H1 (cell line): ENCODE results near the gene PROSER2. TPM values are rescaled to one million over a fixed set of nuclear protein-coding genes. Genes with fewer than 3 reads are reported as not detected.
A peak's percentile ranks its signal among the peaks of the same experiment; 100 is the strongest.

Experiments used
- CTCF ChIA-PET: fragments of 300-600 bp; sonication (Branson Sonifier 250); formaldehyde crosslinking; loops from one replicate; lab custom pipeline; 2021; ENCODE audit not compliant: partially characterized antibody; lab: Charles Lee
- POLR2A ChIA-PET: fragments of 300-600 bp; sonication (Branson Sonifier 250); formaldehyde crosslinking; loops from one replicate; lab custom pipeline; 2021; ENCODE audit warnings: inconsistent platforms; ENCODE audit not compliant: partially characterized antibody; lab: Charles Lee
- DNase-seq, 2 experiments: peaks; one replicate each; pipeline versions ENCODE4 v3.0.0 to v3.0.0-alpha.2; 2010 to 2022; ENCODE audit warnings: low spot score in 2 of 2, low read depth in 1 of 2, mixed read lengths in 1 of 2
- FAIRE-seq: peaks from 2 replicates; lab custom pipeline; 2011; peaks lifted over from hg19 to GRCh38; lab: Jason Lieb, UNC
- H2AFZ ChIP-seq: 2 replicates; pipeline ENCODE4 v1.8.1; 2012; ENCODE audit warnings: low read length, inconsistent platforms
- H2AK5ac ChIP-seq: 2 replicates; pipeline ENCODE4 v1.6.1; 2013; ENCODE audit warnings: low read depth, low read length
- H2BK120ac ChIP-seq: replicated peaks from 2 replicates; pipeline ENCODE3; 2013; ENCODE audit warnings: low read depth, low read length, inconsistent platforms
- H2BK12ac ChIP-seq: 2 replicates; pipeline ENCODE4 v1.6.1; 2013; ENCODE audit warnings: low read depth, low read length
- H2BK15ac ChIP-seq: 2 replicates; pipeline ENCODE4 v1.6.1; 2013; ENCODE audit warnings: low read length
- H2BK20ac ChIP-seq: 2 replicates; pipeline ENCODE4 v1.6.1; 2013; ENCODE audit warnings: low read length
- H2BK5ac ChIP-seq: 2 replicates; pipeline ENCODE4 v1.6.1; 2013; ENCODE audit warnings: low read depth, low read length
- H3K14ac ChIP-seq: 2 replicates; pipeline ENCODE4 v1.6.1; 2013; ENCODE audit warnings: inconsistent platforms; ENCODE audit not compliant: insufficient read length
- H3K18ac ChIP-seq: 2 replicates; pipeline ENCODE4 v1.6.1; 2013; ENCODE audit warnings: low read length; ENCODE audit errors: extremely low read depth
- H3K23ac ChIP-seq: 2 replicates; pipeline ENCODE4 v1.6.1; 2013; ENCODE audit warnings: inconsistent platforms; ENCODE audit not compliant: insufficient read length
- H3K23me2 ChIP-seq: 2 replicates; pipeline ENCODE4 v1.6.1; 2013; ENCODE audit warnings: low read depth, low read length
- H3K27ac ChIP-seq: 2 replicates; pipeline ENCODE4 v1.6.1; 2011; ENCODE audit warnings: low read depth, low read length, inconsistent platforms
- H3K27me3 ChIP-seq, 4 experiments: replicated peaks in 1 of 4; 1 replicate in 1 of 4; 2 replicates in 3 of 4; pipeline versions ENCODE4 v1.6.1 to v1.8.1; 2011 to 2013; ENCODE audit warnings: low read length in 3 of 4, mild to moderate bottlenecking in 3 of 4, inconsistent platforms in 2 of 4, mixed read lengths in 2 of 4, moderate library complexity in 1 of 4; ENCODE audit not compliant: control insufficient read depth in 3 of 4, insufficient read depth in 3 of 4; ENCODE audit errors: extremely low read depth in 1 of 4
- H3K36me3 ChIP-seq, 4 experiments: 2 replicates each; pipeline versions ENCODE4 v1.6.1 to v1.8.1; 2011 to 2013; ENCODE audit warnings: mild to moderate bottlenecking in 4 of 4, low read length in 3 of 4, moderate library complexity in 2 of 4, control low read depth in 1 of 4, inconsistent platforms in 1 of 4; ENCODE audit not compliant: insufficient read depth in 4 of 4, control insufficient read depth in 2 of 4
- H3K4ac ChIP-seq: replicated peaks from 2 replicates; pipeline ENCODE3; 2013; ENCODE audit warnings: low read length, low read depth, mixed read lengths, inconsistent platforms; ENCODE audit not compliant: insufficient read length
- H3K4me1 ChIP-seq, 4 experiments: replicated peaks in 1 of 4; 1 replicate in 1 of 4; 2 replicates in 3 of 4; pipeline versions ENCODE4 v1.6.1 to v1.8.1; 2011 to 2013; ENCODE audit warnings: low read length in 3 of 4, inconsistent platforms in 2 of 4, mixed read lengths in 1 of 4; ENCODE audit not compliant: insufficient read depth in 4 of 4, control insufficient read depth in 3 of 4
- H3K4me2 ChIP-seq, 2 experiments: 2 replicates each; pipeline versions ENCODE4 v1.6.1 to v1.8.1; 2011 to 2013; ENCODE audit warnings: low read depth in 2 of 2, low read length in 2 of 2, control low read depth in 1 of 2, inconsistent platforms in 1 of 2, mild to moderate bottlenecking in 1 of 2; ENCODE audit not compliant: insufficient read depth in 1 of 2
- H3K4me3 ChIP-seq, 4 experiments: fragments of 200-600, 300-600 bp in 1 of 4; sonication (generic), shearing (Covaris generic), sonication (Bioruptor Twin) in 1 of 4; 2 replicates each; pipeline versions ENCODE4 v1.5.1 to v1.8.1; 2011 to 2016; ENCODE audit warnings: low read length in 4 of 4, low read depth in 3 of 4, control low read depth in 2 of 4, inconsistent platforms in 2 of 4, mild to moderate bottlenecking in 2 of 4, mixed read lengths in 1 of 4, moderate library complexity in 1 of 4; ENCODE audit not compliant: insufficient read depth in 2 of 4; ENCODE audit errors: extremely low read depth in 1 of 4
- H3K56ac ChIP-seq: replicated peaks from 2 replicates; pipeline ENCODE3; 2013; ENCODE audit warnings: low read depth, mild to moderate bottlenecking, mixed read lengths, low read length, inconsistent platforms; ENCODE audit not compliant: insufficient read length
- H3K79me1 ChIP-seq: 2 replicates; pipeline ENCODE4 v1.6.1; 2013; ENCODE audit warnings: low read depth, low read length, control low read depth
- H3K79me2 ChIP-seq, 2 experiments: 2 replicates each; pipeline versions ENCODE4 v1.6.1 to v1.8.1; 2012 to 2013; ENCODE audit warnings: low read length in 2 of 2, mild to moderate bottlenecking in 2 of 2, inconsistent platforms in 1 of 2; ENCODE audit not compliant: insufficient read depth in 2 of 2, control insufficient read depth in 1 of 2
- H3K9ac ChIP-seq, 4 experiments: replicated peaks in 1 of 4; 1 replicate in 1 of 4; 2 replicates in 3 of 4; pipeline versions ENCODE4 v1.6.1 to v1.8.1; 2011 to 2013; ENCODE audit warnings: low read depth in 3 of 4, low read length in 3 of 4, control low read depth in 2 of 4, mild to moderate bottlenecking in 2 of 4, moderate library complexity in 2 of 4, inconsistent platforms in 1 of 4; ENCODE audit errors: extremely low read depth in 1 of 4
- H3K9me3 ChIP-seq, 2 experiments: 2 replicates each; pipeline versions ENCODE4 v1.6.1 to v1.8.1; 2012 to 2013; ENCODE audit warnings: mild to moderate bottlenecking in 2 of 2, moderate library complexity in 2 of 2, control low read depth in 1 of 2, inconsistent platforms in 1 of 2, low read depth in 1 of 2, low read length in 1 of 2, mixed read lengths in 1 of 2; ENCODE audit not compliant: insufficient read depth in 2 of 2
- H4K20me1 ChIP-seq, 2 experiments: replicated peaks in 1 of 2; 2 replicates each; pipeline versions ENCODE3 to v1.8.1; 2011 to 2013; ENCODE audit warnings: inconsistent platforms in 2 of 2, low read length in 2 of 2, mild to moderate bottlenecking in 1 of 2; ENCODE audit not compliant: insufficient read depth in 2 of 2, control insufficient read depth in 1 of 2
- H4K5ac ChIP-seq: 2 replicates; pipeline ENCODE4 v1.6.1; 2013; ENCODE audit warnings: low read length, low read depth, mixed read lengths, inconsistent platforms; ENCODE audit not compliant: insufficient read length
- H4K8ac ChIP-seq: 2 replicates; pipeline ENCODE4 v1.8.0; 2013; ENCODE audit warnings: mild to moderate bottlenecking, moderate library complexity, low read length, inconsistent platforms; ENCODE audit not compliant: insufficient read depth; ENCODE audit errors: extremely low read depth
- H4K91ac ChIP-seq: replicated peaks from 2 replicates; pipeline ENCODE3; 2013; ENCODE audit warnings: low read length, mixed read lengths, inconsistent platforms; ENCODE audit not compliant: insufficient read length
- CTCF ChIP-seq, 3 experiments: IDR thresholded peaks; 1 replicate in 2 of 3; 2 replicates in 1 of 3; pipeline versions ENCODE4 v1.5.1 to v1.6.1; 2011; ENCODE audit warnings: low read length in 3 of 3, mild to moderate bottlenecking in 3 of 3, inconsistent platforms in 2 of 3, low read depth in 1 of 3, moderate library complexity in 1 of 3; ENCODE audit not compliant: insufficient read depth in 1 of 3; ENCODE audit errors: control extremely low read depth in 1 of 3
- GABPA ChIP-seq: IDR thresholded peaks from 2 replicates; pipeline ENCODE4 v1.6.1; 2011; ENCODE audit warnings: mild to moderate bottlenecking, low read length, moderate library complexity, borderline replicate concordance; ENCODE audit not compliant: insufficient read depth
- MAX ChIP-seq: IDR thresholded peaks from 2 replicates; pipeline ENCODE4 v1.6.1; 2012; ENCODE audit warnings: inconsistent platforms
- RAD21 ChIP-seq, 2 experiments: IDR thresholded peaks in 1 of 2; conservative IDR thresholded peaks in 1 of 2; 2 replicates each; pipeline ENCODE4 v1.6.1; 2011; ENCODE audit warnings: low read depth in 2 of 2, low read length in 2 of 2, improper control_type of control experiment in 1 of 2, inconsistent platforms in 1 of 2, mild to moderate bottlenecking in 1 of 2, moderate library complexity in 1 of 2
- SIX5 ChIP-seq: IDR thresholded peaks from 2 replicates; pipeline ENCODE4 v1.6.1; 2011; ENCODE audit warnings: mild to moderate bottlenecking, low read depth, low read length
- SRF ChIP-seq: IDR thresholded peaks from 2 replicates; pipeline ENCODE4 v1.6.1; 2011; ENCODE audit warnings: mild to moderate bottlenecking, low read depth, low read length, moderate library complexity
- WGBS, 2 experiments: shearing (Covaris generic) in 1 of 2; methylation state at CpG; one replicate each; pipeline versions ENCODE4 v1.1.6 to v1.1.7; 2013 to 2015; ENCODE audit warnings: low lambda C conversion rate in 2 of 2, mixed read lengths in 2 of 2, inconsistent platforms in 1 of 2, low coverage in 1 of 2, missing lambda C conversion rate in 1 of 2; ENCODE audit not compliant: insufficient replicate concordance in 2 of 2, insufficient coverage in 1 of 2, insufficient read length in 1 of 2; ENCODE audit errors: extremely low coverage in 1 of 2, missing lambda C conversion rate in 1 of 2; 5-methylcytosine and 5-hydroxymethylcytosine counted together
- polyA plus RNA-seq, 7 experiments: library from polyadenylated mRNA; depleted of rRNA in 3 of 7; stranded (reverse) in 5 of 7; unstranded in 2 of 7; fragments of >200 nt in 5 of 7; fragments of 200-250 nt in 2 of 7; gene quantifications; 1 replicate in 5 of 7; 2 replicates in 1 of 7; 4 replicates in 1 of 7; pipeline versions ENCODE4 v1.2.1 to v1.2.3, GENCODE V29; 2011 to 2013; ENCODE audit warnings: missing spikeins in 2 of 7, mixed read lengths in 2 of 7
- total RNA-seq: library from RNA; stranded (reverse); fragmentation: NEBNext Ultra II Directional; extraction: Animal tissue kit (Norgen Biotek cat#: 25700); gene quantifications from 2 replicates; pipeline ENCODE4 v1.2.1, GENCODE V29; 2021

The PROSER2 gene
- total and polyA plus RNA-seq, 2 of the 8 experiments (the other 6 are each of a cell fraction or from before 2014, with no cell fraction given): 3.9 to 13.7 TPM

GRCh38 chr10:11881477-11882417, 58.6 kb downstream of the PROSER2 start:
- Histone ChIP-seq H2BK12ac (peak overlapping the region; percentile 32; the same call in 1 of the 2 replicates), H3K27me3 (no peaks in the 10 kb centered on the region), H4K5ac (peak overlapping the region; percentile 48), H2BK120ac (no peak overlapping the region), H2AK5ac (no peak overlapping the region), H3K56ac (no peak overlapping the region), H2BK20ac (peak overlapping the region; percentile 7; the same call in 1 of the 2 replicates), H3K79me1 (no peaks in the 10 kb centered on the region), H3K4me2 (no peak overlapping the region), H2BK15ac (no peak overlapping the region), H3K23me2 (no peaks in the 10 kb centered on the region), H2BK5ac (peak overlapping the region; percentile 12; the same call in 1 of the 2 replicates), H3K18ac (no peak overlapping the region), H3K79me2 (no peaks in the 10 kb centered on the region), H3K4me1 (peaks cover 0 to 6% (median 0%) of the 10 kb centered on the region in 4 experiments; a peak in 1 of 7 replicates), H3K4me3 (no peak overlapping the region), H4K20me1 (no peaks in the 10 kb centered on the region), H3K14ac (no peak overlapping the region), H3K9ac (no peak overlapping the region), H3K23ac (no peak overlapping the region), H3K9me3 (no peaks in the 10 kb centered on the region), H2AFZ (peak overlapping the region; percentile 84; the same call in 1 of the 2 replicates), H3K4ac (no peak overlapping the region), H4K8ac (0 out of 2 replicates have a peak overlapping the region, but pooled peaks have one; percentile 58), H3K36me3 (no peaks in the 10 kb centered on the region), H4K91ac (peak overlapping the region; percentile 18), H3K27ac (no peak overlapping the region)
- WGBS, 2 experiments: 88% methylated on average over 21 of the region's 21 CpGs; no CpG with 5 or more reads in 1 of the 2 experiments
- DNase-seq: peak in 1 of 2 experiments; percentile 65
- TF ChIP-seq GABPA (no peak), MAX (peak; percentile 87), SRF (no peak), RAD21 (IDR thresholded peaks at IDR 0.05 in 1 of 2, conservative IDR thresholded peaks at IDR 0.05 in 1 of 2; ENCODE audit: low read depth in 2 of 2, low read length in 2 of 2) (peak; percentile 65 to 77), CTCF (IDR thresholded peaks at IDR 0.05; ENCODE audit: control extremely low read depth in 1 of 3, insufficient read depth in 1 of 3, low read depth in 1 of 3, low read length in 3 of 3) (peak; percentile 60 to 79 (median 76)), SIX5 (no peak)
- no peak for FAIRE-seq
- POLR2A ChIA-PET: interaction anchor here (0.9 to 1.7 kb wide), 3 partner anchors 10 to 99 kb away, joined by 3 to 5 read pairs (median 4); no protein-coding TSS in a partner anchor
- CTCF ChIA-PET: interaction anchor here (0.5 to 4.3 kb wide), 49 partner anchors 9 to 965 kb away, joined by 3 to 34 read pairs (median 4); no protein-coding TSS in a partner anchor
